HEK293 (cell line): ENCODE measurements around the gene XPO5.

Experiments
- CTCF ChIP-seq: fragments of 450-650 bp; formaldehyde crosslinking; IDR thresholded peaks from 2 replicates; pipeline ENCODE4 v1.5.1; 2016; ENCODE audit warnings: missing biosample characterization, missing genetic modification characterization
- PRDM6 ChIP-seq: fragments of 450-650 bp; formaldehyde crosslinking; IDR thresholded peaks from 2 replicates; pipeline ENCODE4 v1.5.1; 2017; ENCODE audit warnings: missing biosample characterization, missing genetic modification characterization
- TSHZ1 ChIP-seq: fragments of 450-650 bp; formaldehyde crosslinking; IDR thresholded peaks from 2 replicates; pipeline ENCODE4 v1.5.1; 2016; ENCODE audit warnings: missing biosample characterization, missing genetic modification characterization, borderline replicate concordance
- ZFP37 ChIP-seq: fragments of 450-650 bp; formaldehyde crosslinking; IDR thresholded peaks from 2 replicates; pipeline ENCODE4 v1.5.1; 2016; ENCODE audit warnings: missing biosample characterization, missing genetic modification characterization
- ZNF140 ChIP-seq: fragments of 450-650 bp; formaldehyde crosslinking; IDR thresholded peaks from 2 replicates; pipeline ENCODE4 v1.5.1; 2016; ENCODE audit warnings: missing biosample characterization, missing genetic modification characterization
- ZNF548 ChIP-seq: fragments of 450-650 bp; formaldehyde crosslinking; IDR thresholded peaks from 2 replicates; pipeline ENCODE4 v1.5.1; 2016; ENCODE audit warnings: missing biosample characterization, missing genetic modification characterization
- ZNF76 ChIP-seq: fragments of 450-650 bp; formaldehyde crosslinking; IDR thresholded peaks from 2 replicates; pipeline ENCODE4; 2016; ENCODE audit warnings: low read depth, missing biosample characterization, missing genetic modification characterization, borderline replicate concordance

GRCh38 chr6:43508481-43509141 is 67.2 kb downstream of the XPO5 start:
- no peak for TF ChIP-seq ZNF548 (tag by site-specific recombination)
- 0 out of 2 replicates have a peak, but pooled peaks have one; percentile 13 for TF ChIP-seq CTCF
- TF ChIP-seq PRDM6 = no peak
- TF ChIP-seq ZNF76 = no peak
- TF ChIP-seq ZNF140 = no peak
- TF ChIP-seq ZFP37 = no peak
- no peak for TF ChIP-seq TSHZ1 (tag by site-specific recombination)
